HG03135 (cell line): ENCODE data around the gene MRGPRG.
"Not testable (repeated sequence)": the region's sequence is repeated elsewhere in the genome, so short reads cannot be mapped to it uniquely, and the experiment has no call there.

Experiments used
- ATAC-seq: cut with Tn5 transposase; IDR thresholded peaks from one replicate; pipeline ENCODE4 v1.9.1; 2021; ENCODE audit warnings: mild to moderate bottlenecking, moderate library complexity; ENCODE audit not compliant: unreplicated experiment

MRGPRG gene

DNA sequence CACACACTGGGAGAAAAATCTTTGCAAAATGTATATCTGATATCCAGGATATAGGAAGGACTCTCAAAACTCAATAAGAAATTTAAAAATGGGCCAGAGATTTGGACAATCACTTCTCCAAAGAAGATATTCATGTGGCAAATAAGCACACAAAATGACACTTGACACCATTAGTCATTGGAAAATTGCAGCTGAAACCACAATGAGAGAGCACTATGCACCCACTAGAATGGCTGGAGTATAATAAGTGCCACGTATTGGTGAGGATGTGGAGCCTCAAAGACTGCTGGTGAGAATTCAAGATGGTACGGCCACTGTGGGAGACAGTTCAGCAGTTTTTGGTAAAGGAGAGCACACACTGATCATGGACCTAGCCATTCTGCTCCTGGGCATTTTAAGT lies 40.7 kb downstream of the MRGPRG start:
- ATAC-seq = no peak

DNA sequence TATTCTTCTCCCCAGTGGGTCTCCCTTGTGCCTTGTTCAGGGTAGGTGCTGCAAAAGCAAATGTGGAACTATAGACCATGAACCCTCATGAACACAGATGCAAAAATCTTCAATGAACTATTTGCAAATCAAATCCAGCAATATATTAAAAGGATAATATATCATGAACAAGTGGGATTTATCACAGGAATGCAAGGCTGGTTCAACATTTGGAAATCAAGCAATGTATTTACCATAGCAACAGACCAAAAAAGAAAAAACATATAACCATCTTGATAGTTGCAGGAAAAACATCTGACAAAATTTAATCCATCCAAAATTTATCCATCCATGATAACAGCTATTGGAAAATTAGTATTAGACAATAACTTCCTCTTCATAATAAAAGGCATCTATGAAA lies 42.1 kb downstream of the MRGPRG start:
- ATAC-seq = no peak

GRCh38 chr11:3175194-3175593 lies 43.4 kb downstream of the MRGPRG start:
- ATAC-seq = no peak

GRCh38 chr11:3174387-3174786 lies 44.2 kb downstream of the MRGPRG start:
- ATAC-seq = no peak

DNA sequence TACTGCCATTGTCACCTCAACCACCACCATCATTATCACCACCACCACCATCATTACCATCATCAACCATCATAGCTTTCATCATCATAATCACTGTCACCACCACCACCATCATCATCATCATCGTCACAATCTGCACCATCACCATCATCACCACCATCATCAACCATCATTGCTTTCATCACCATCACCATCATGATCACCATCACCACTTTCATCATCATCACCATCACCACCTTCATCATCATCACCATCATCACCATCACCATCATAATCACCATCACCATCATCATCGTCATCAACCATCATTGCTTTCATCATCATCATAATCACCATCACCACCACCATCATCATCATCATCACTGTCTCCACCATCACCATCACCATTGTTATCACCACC lies 44.8 kb downstream of the MRGPRG start:
- ATAC-seq = no peak

- ATAC-seq = no peak
These were observed 46.6 kb downstream of the MRGPRG start for GRCh38 chr11:3171931-3172560.

GRCh38 chr11:3170756-3171650 lies 47.6 kb downstream of the MRGPRG start:
- no peak for ATAC-seq

GRCh38 chr11:3170044-3170755 lies 48.4 kb downstream of the MRGPRG start:
- no peak for ATAC-seq

DNA sequence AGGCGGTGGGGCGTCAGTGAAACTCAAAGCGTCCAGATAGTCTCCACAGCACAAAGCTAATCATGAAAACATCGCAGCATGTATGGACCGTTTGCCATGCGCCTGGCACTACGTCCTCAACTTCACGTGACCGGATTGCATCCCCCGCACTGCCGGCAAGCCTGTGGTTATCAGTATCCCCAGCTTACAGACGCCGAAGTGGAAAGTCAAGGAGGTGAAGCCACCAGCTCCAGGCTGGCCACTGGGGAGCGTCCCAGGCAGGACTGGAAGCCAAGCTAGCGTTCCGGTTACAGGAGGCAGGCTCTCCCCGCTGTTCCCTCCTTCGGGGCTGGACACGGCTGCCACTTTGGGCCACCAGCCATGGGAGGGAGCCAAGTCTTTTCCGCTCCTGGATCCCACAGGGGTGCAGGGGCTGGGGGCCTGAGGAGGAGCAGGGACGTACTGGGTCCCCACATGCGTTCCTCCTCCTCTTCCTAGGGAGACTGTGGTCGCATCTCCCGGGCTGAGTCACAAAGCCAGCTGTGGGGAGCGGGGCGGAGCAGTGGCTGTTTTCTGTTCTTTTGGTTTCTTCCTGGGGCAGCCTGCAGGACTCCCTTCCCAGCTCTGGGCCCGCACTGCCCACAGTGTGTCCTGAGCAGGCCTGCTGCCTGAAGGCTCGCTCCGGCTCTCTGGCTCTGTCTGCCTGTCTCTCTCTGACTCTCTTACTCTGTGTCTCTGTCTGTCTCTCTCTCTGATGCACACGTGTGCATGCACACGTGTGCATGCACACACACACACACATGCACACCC lies 49.2 kb downstream of the MRGPRG start:
- ATAC-seq = no peak

- not testable (repeated sequence) for ATAC-seq
These were observed 49.8 kb downstream of the MRGPRG start for GRCh38 chr11:3168742-3169254.
